Fibroblast of lung (primary cell): ENCODE data around the gene CASP8.

Experiments
- EZH2 ChIP-seq: IDR thresholded peaks from 2 replicates; pipeline ENCODE4 v1.5.1; 2012; ENCODE audit warnings: low read length, control low read depth, mild to moderate bottlenecking; ENCODE audit errors: missing control alignments
- TF ChIP-seq, protein P1 (sequence below), 2 donors: IDR thresholded peaks in 1 of 2; conservative IDR thresholded peaks in 1 of 2; 1 replicate in 1 of 2; 2 replicates in 1 of 2; pipeline ENCODE4 v1.5.1; 2011 to 2012; ENCODE audit warnings: low read length in 2 of 2, control low read depth in 1 of 2, inconsistent platforms in 1 of 2, low read depth in 1 of 2, mild to moderate bottlenecking in 1 of 2

GRCh38 chr2:201237486-201238123 lies 22.7 kb upstream of the CASP8 start:
- TF ChIP-seq, protein P1, sequence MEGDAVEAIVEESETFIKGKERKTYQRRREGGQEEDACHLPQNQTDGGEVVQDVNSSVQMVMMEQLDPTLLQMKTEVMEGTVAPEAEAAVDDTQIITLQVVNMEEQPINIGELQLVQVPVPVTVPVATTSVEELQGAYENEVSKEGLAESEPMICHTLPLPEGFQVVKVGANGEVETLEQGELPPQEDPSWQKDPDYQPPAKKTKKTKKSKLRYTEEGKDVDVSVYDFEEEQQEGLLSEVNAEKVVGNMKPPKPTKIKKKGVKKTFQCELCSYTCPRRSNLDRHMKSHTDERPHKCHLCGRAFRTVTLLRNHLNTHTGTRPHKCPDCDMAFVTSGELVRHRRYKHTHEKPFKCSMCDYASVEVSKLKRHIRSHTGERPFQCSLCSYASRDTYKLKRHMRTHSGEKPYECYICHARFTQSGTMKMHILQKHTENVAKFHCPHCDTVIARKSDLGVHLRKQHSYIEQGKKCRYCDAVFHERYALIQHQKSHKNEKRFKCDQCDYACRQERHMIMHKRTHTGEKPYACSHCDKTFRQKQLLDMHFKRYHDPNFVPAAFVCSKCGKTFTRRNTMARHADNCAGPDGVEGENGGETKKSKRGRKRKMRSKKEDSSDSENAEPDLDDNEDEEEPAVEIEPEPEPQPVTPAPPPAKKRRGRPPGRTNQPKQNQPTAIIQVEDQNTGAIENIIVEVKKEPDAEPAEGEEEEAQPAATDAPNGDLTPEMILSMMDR (conservative IDR thresholded peaks at IDR 0.05 in 1 of 2, IDR thresholded peaks at IDR 0.05 in 1 of 2; ENCODE audit: low read depth in 1 of 2, low read length in 2 of 2): no peak
- TF ChIP-seq EZH2: no peak
